CD14-positive monocyte (primary cell): ENCODE measurements around the gene WWC1. TPM values are rescaled to one million over a fixed set of nuclear protein-coding genes. Genes with fewer than 3 reads are reported as not detected.

Source experiments
- DNase-seq, 3 donors: peaks; one replicate each; pipeline ENCODE4 v3.0.0-alpha.2; 2011 to 2022
- H2AFZ ChIP-seq: 2 replicates; pipeline ENCODE4 v1.6.0; 2012; ENCODE audit warnings: mild to moderate bottlenecking, low read depth, low read length, inconsistent platforms; ENCODE audit not compliant: insufficient read depth, poor library complexity, severe bottlenecking
- H3K27ac ChIP-seq, 2 donors: 1 replicate in 1 of 2; 2 replicates in 1 of 2; pipeline ENCODE4 v1.5.1; 2012 to 2013; ENCODE audit warnings: low read length in 2 of 2, control low read depth in 1 of 2, inconsistent platforms in 1 of 2, low read depth in 1 of 2, mild to moderate bottlenecking in 1 of 2
- H3K27me3 ChIP-seq, 2 donors: one replicate each; pipeline versions ENCODE4 v1.6.0 to v1.6.1; 2011 to 2013; ENCODE audit warnings: low read length in 2 of 2; ENCODE audit not compliant: control insufficient read depth in 2 of 2, insufficient read depth in 2 of 2
- H3K36me3 ChIP-seq, 2 donors: replicated peaks in 1 of 2; 1 replicate in 1 of 2; 2 replicates in 1 of 2; pipeline versions ENCODE4 v1.5.1 to v1.6.1; 2012 to 2013; ENCODE audit warnings: low read length in 2 of 2, control low read depth in 1 of 2, inconsistent platforms in 1 of 2, mild to moderate bottlenecking in 1 of 2; ENCODE audit not compliant: insufficient read depth in 2 of 2, control insufficient read depth in 1 of 2
- H3K4me1 ChIP-seq, 2 donors: 1 replicate in 1 of 2; 2 replicates in 1 of 2; pipeline versions ENCODE4 v1.5.1 to v1.6.1; 2012 to 2013; ENCODE audit warnings: low read length in 2 of 2, control low read depth in 1 of 2, inconsistent platforms in 1 of 2, mild to moderate bottlenecking in 1 of 2, moderate library complexity in 1 of 2; ENCODE audit not compliant: insufficient read depth in 2 of 2, control insufficient read depth in 1 of 2
- H3K4me2 ChIP-seq: replicated peaks from 2 replicates; pipeline ENCODE3; 2012; ENCODE audit warnings: low read length, moderate library complexity, mild to moderate bottlenecking; ENCODE audit not compliant: poor library complexity, severe bottlenecking; ENCODE audit errors: extremely low read depth
- H3K4me3 ChIP-seq, 3 experiments: fragments of 200-600 bp in 1 of 3; sonication (generic) in 1 of 3; replicated peaks in 1 of 3; 1 replicate in 2 of 3; 2 replicates in 1 of 3; pipeline ENCODE4 v1.5.1; 2011 to 2013; ENCODE audit warnings: low read length in 3 of 3, mild to moderate bottlenecking in 3 of 3, control low read depth in 2 of 3, low read depth in 2 of 3, inconsistent platforms in 1 of 3, moderate library complexity in 1 of 3
- H3K79me2 ChIP-seq: 2 replicates; pipeline ENCODE4 v1.6.0; 2012; ENCODE audit warnings: mild to moderate bottlenecking, control low read depth, inconsistent platforms, low read length, moderate library complexity; ENCODE audit not compliant: insufficient read depth
- H3K9ac ChIP-seq: 2 replicates; pipeline ENCODE4 v1.6.0; 2017; ENCODE audit warnings: low read length, mild to moderate bottlenecking; ENCODE audit not compliant: insufficient read depth, poor library complexity, severe bottlenecking
- H3K9me3 ChIP-seq, 2 donors: replicated peaks in 1 of 2; 1 replicate in 1 of 2; 2 replicates in 1 of 2; pipeline versions ENCODE4 v1.5.1 to v1.6.1; 2012 to 2013; ENCODE audit warnings: low read length in 2 of 2, control low read depth in 1 of 2; ENCODE audit not compliant: control insufficient read depth in 1 of 2, insufficient read depth in 1 of 2
- H4K20me1 ChIP-seq: 2 replicates; pipeline ENCODE4 v1.6.0; 2012; ENCODE audit warnings: mild to moderate bottlenecking, low read length, control low read depth, moderate library complexity; ENCODE audit not compliant: insufficient read depth
- H3K27ac Mint-ChIP-seq, 7 donors: one replicate each; pipeline ENCODE4 v1.8.0; 2020; ENCODE audit warnings: mild to moderate bottlenecking in 7 of 7, mixed read lengths in 7 of 7, moderate library complexity in 6 of 7, inconsistent platforms in 2 of 7
- H3K27me3 Mint-ChIP-seq, 3 donors: one replicate each; pipeline ENCODE4 v1.8.0; 2021 to 2022; ENCODE audit warnings: low read depth in 3 of 3, mild to moderate bottlenecking in 3 of 3, mixed read lengths in 3 of 3, moderate library complexity in 3 of 3, inconsistent platforms in 1 of 3
- H3K36me3 Mint-ChIP-seq, 2 donors: one replicate each; pipeline ENCODE4 v1.8.0; 2020; ENCODE audit warnings: mixed read lengths in 2 of 2, inconsistent platforms in 1 of 2, mild to moderate bottlenecking in 1 of 2
- H3K4me1 Mint-ChIP-seq: one replicate; pipeline ENCODE4 v1.8.0; 2020; ENCODE audit warnings: mild to moderate bottlenecking, mixed read lengths
- H3K4me3 Mint-ChIP-seq, 2 donors: one replicate each; pipeline ENCODE4 v1.8.0; 2020; ENCODE audit warnings: mild to moderate bottlenecking in 2 of 2, mixed read lengths in 2 of 2, moderate library complexity in 1 of 2
- H3K9me3 Mint-ChIP-seq, 7 donors: one replicate each; pipeline ENCODE4 v1.8.0; 2020 to 2022; ENCODE audit warnings: mixed read lengths in 7 of 7, mild to moderate bottlenecking in 6 of 7, moderate library complexity in 6 of 7, inconsistent platforms in 2 of 7
- WGBS: methylation state at CpG from one replicate; pipeline ENCODE4 v1.1.5; 2013; ENCODE audit warnings: missing lambda C conversion rate; ENCODE audit not compliant: insufficient coverage; 5-methylcytosine and 5-hydroxymethylcytosine counted together
- intact Hi-C, 2 donors: fragments of 100-400 bp; cut with micrococcal nuclease; formaldehyde crosslinking; loops; one replicate each; pipeline versions ENCODE4 v1.15.0 to v1.15.1; 2023
- polyA plus RNA-seq, 3 donors: library from polyadenylated mRNA; depleted of rRNA in 1 of 3; unstranded in 2 of 3; stranded (reverse) in 1 of 3; fragments of 300-500 nt in 2 of 3; fragments of >200 nt in 1 of 3; fragmentation: Illumina TruSeq in 2 of 3; gene quantifications; 1 replicate in 2 of 3; 2 replicates in 1 of 3; pipeline ENCODE4 v1.2.3, GENCODE V29; 2012 to 2021
- TF ChIP-seq, protein P1 (sequence below): fragments of 200-600 bp; IDR thresholded peaks from one replicate; pipeline ENCODE4 v1.8.0; 2022; ENCODE audit warnings: antibody characterized with exemption, mild to moderate bottlenecking

WWC1 gene
- polyA plus RNA-seq, 3 donors, result not detected

GRCh38 chr5:168443950-168444700, 152.7 kb downstream of the WWC1 start:
- H3K27me3 ChIP-seq, result no peaks in the 10 kb centered on the region
- H3K9ac ChIP-seq, result no peak overlapping the region
- no peak overlapping the region for H2AFZ ChIP-seq
- H3K9me3 ChIP-seq, result no peaks in the 10 kb centered on the region
- no peaks in the 10 kb centered on the region for H3K79me2 ChIP-seq
- H3K36me3 ChIP-seq, result no peaks in the 10 kb centered on the region
- TF ChIP-seq, protein P1, sequence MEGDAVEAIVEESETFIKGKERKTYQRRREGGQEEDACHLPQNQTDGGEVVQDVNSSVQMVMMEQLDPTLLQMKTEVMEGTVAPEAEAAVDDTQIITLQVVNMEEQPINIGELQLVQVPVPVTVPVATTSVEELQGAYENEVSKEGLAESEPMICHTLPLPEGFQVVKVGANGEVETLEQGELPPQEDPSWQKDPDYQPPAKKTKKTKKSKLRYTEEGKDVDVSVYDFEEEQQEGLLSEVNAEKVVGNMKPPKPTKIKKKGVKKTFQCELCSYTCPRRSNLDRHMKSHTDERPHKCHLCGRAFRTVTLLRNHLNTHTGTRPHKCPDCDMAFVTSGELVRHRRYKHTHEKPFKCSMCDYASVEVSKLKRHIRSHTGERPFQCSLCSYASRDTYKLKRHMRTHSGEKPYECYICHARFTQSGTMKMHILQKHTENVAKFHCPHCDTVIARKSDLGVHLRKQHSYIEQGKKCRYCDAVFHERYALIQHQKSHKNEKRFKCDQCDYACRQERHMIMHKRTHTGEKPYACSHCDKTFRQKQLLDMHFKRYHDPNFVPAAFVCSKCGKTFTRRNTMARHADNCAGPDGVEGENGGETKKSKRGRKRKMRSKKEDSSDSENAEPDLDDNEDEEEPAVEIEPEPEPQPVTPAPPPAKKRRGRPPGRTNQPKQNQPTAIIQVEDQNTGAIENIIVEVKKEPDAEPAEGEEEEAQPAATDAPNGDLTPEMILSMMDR, result no peak
- intact Hi-C loops, result no loop called here
- no peak overlapping the region for H3K4me3 ChIP-seq
- H4K20me1 ChIP-seq, result no peaks in the 10 kb centered on the region
- 96% methylated on average over 3 of the region's 4 CpGs for WGBS
- Mint-ChIP-seq H3K4me3 (no peak overlapping the region), H3K27ac (no peak overlapping the region), H3K36me3 (no peaks in the 10 kb centered on the region), H3K27me3 (peaks cover 0 to 2% (median 1%) of the 10 kb centered on the region in 3 donors), H3K9me3 (peaks cover 0 to 8% (median 0%) of the 10 kb centered on the region in 7 donors), H3K4me1 (no peaks in the 10 kb centered on the region)
- no peak overlapping the region for H3K27ac ChIP-seq
- no peaks in the 10 kb centered on the region for H3K4me1 ChIP-seq
- no peak overlapping the region for H3K4me2 ChIP-seq
- no peak for DNase-seq

DNA sequence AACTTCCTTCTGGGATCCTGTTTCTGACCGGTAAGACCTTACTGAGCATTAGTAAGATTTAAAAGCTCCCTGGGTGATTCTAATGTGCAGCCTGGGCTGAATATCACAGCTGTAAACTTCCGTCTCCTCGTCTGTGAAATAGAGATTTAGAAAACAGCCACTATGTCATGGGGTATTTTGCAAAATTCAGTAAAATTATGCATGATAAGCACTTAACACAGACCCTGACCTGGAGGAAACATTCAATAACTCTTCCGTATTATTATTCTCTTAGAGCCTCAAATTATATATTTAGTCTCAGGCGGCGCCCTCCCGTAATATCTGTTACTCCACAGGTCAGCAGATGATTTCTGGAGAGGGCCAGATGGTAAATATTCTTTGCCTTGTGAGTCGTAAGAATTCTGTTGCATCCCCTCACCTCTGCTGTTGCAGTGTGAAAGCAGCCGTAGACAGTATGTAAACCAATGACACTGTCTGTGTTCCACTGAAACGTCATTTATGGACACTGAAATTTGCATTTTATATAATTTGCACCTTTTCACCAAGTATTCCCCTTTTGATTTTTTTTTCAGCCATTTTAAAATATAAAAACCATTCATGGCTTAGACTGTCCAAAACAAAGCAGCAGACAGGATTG, 155.7 kb downstream of the WWC1 start:
- TF ChIP-seq, protein P1, result no peak
- Histone ChIP-seq H3K4me2 (no peak overlapping the region), H3K36me3 (no peaks in the 10 kb centered on the region), H3K79me2 (no peaks in the 10 kb centered on the region), H2AFZ (no peak overlapping the region), H3K27ac (no peak overlapping the region), H3K27me3 (no peaks in the 10 kb centered on the region), H3K9me3 (no peaks in the 10 kb centered on the region), H3K4me3 (no peak overlapping the region), H3K4me1 (no peaks in the 10 kb centered on the region), H3K9ac (no peak overlapping the region), H4K20me1 (no peaks in the 10 kb centered on the region)
- Mint-ChIP-seq H3K27ac (no peak overlapping the region), H3K27me3 (peaks cover 0 to 3% (median 2%) of the 10 kb centered on the region in 3 donors), H3K4me1 (no peaks in the 10 kb centered on the region), H3K9me3 (peaks cover 0 to 3% (median 0%) of the 10 kb centered on the region in 7 donors), H3K4me3 (no peak overlapping the region), H3K36me3 (no peaks in the 10 kb centered on the region)
- intact Hi-C loops, result no loop called here
- WGBS, result 93% methylated on average over 3 of the region's 10 CpGs
- no peak for DNase-seq
